Measurements from ENCODE around the gene AQP1.

Gene AQP1

DNA sequence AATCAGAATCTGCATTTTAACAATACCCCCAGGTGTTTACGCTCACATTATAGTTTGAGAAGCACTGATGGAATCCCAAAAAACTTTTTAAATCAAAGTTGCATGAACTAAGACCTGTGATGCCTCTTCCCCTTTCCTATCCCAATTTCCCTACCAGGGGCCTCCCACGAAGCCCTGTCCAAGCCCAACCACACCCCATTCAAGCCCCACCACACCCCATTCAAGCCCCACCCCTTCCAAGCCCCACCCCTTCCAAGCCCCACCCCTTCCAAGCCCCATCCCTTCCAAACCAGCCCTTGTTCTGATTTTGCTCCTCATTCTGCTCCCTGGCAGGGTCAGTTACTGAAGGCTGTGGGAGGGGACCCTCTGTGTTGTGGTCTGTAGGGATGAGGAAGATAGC lies 9.8 kb upstream of the AQP1 start:
- H3K4me1 ChIP-seq (ENCODE audit: control insufficient read depth, insufficient read depth, low read length) = peaks cover 8% of the 10 kb centered on the region
- no peak overlapping the region for H3K4me3 ChIP-seq (ENCODE audit: low read length)

DNA sequence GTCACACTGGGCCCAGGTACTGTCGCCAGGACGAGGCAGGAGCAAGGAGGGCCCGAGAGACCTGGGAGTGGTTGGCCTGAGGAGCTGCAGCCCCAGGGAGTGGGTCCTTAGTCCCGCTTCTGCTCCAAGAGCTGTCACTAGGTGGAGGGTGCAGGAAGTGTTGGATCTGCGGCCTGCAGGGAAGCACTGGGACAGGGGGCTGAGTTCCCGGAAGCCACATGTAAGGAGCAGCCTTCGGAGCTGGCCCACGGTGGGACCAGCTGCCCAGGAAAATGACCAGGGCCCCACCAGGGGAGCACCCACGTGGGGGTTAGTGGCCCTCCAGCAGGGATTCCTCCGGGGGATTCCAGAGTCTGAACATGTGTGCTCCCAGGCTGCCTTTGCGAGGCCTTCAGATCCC lies 9.2 kb upstream of the AQP1 start:
- Histone ChIP-seq H3K4me3 (ENCODE audit: low read length) (no peak overlapping the region), H3K27me3 (ENCODE audit: control insufficient read depth, insufficient read depth, low read length) (no peaks in the 10 kb centered on the region), H3K27ac (ENCODE audit: low read depth, low read length) (no peak overlapping the region), H3K9ac (ENCODE audit: low read length) (no peak overlapping the region), H3K4me1 (ENCODE audit: control insufficient read depth, insufficient read depth, low read length) (peaks cover 8% of the 10 kb centered on the region), H3K36me3 (ENCODE audit: control insufficient read depth, insufficient read depth, low read length) (no peaks in the 10 kb centered on the region)

More for the DNA sequence above, 9.8 kb upstream of the AQP1 start:
- no peak overlapping the region for H3K9ac ChIP-seq (ENCODE audit: low read length)
- no peak overlapping the region for H3K27ac ChIP-seq (ENCODE audit: low read depth, low read length)
- H3K27me3 ChIP-seq (ENCODE audit: control insufficient read depth, insufficient read depth, low read length) = no peaks in the 10 kb centered on the region
- H3K36me3 ChIP-seq (ENCODE audit: control insufficient read depth, insufficient read depth, low read length) = no peaks in the 10 kb centered on the region

DNA sequence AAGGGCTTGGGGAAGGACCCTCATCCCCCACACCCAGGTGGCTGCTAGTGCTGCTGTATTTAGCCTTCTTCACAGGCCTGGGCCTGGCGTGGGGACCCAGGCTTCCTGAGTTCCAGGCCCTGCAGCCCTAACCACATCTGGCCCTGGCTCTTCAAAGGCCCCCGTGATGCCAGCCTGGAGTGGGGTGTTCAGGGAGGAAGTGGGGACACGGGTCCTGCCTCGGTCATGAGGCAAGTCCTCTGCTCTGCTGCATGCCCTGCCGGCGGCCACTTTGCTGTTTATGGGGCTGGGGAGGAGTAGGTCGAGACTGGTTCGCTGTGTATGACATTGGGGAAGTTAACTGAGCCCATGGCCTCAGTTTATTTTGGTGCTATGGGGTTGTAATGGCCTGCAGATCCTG lies 8.5 kb upstream of the AQP1 start:
- no peaks in the 10 kb centered on the region for H3K27me3 ChIP-seq (ENCODE audit: control insufficient read depth, insufficient read depth, low read length)
- no peak overlapping the region for H3K4me3 ChIP-seq (ENCODE audit: low read length)
- no peaks in the 10 kb centered on the region for H3K36me3 ChIP-seq (ENCODE audit: control insufficient read depth, insufficient read depth, low read length)
- H3K9ac ChIP-seq (ENCODE audit: low read length) = no peak overlapping the region
- H3K27ac ChIP-seq (ENCODE audit: low read depth, low read length) = no peak overlapping the region
- H3K4me1 ChIP-seq (ENCODE audit: control insufficient read depth, insufficient read depth, low read length) = peaks cover 8% of the 10 kb centered on the region

- H3K4me1 ChIP-seq (ENCODE audit: control insufficient read depth, insufficient read depth, low read length) = peaks cover 8% of the 10 kb centered on the region
- H3K27ac ChIP-seq (ENCODE audit: low read depth, low read length) = no peak overlapping the region
- no peak overlapping the region for H3K4me3 ChIP-seq (ENCODE audit: low read length)
- H3K27me3 ChIP-seq (ENCODE audit: control insufficient read depth, insufficient read depth, low read length) = no peaks in the 10 kb centered on the region
- no peaks in the 10 kb centered on the region for H3K36me3 ChIP-seq (ENCODE audit: control insufficient read depth, insufficient read depth, low read length)
- no peak overlapping the region for H3K9ac ChIP-seq (ENCODE audit: low read length)
Measured at GRCh38 chr7:30904561-30904960, 7.1 kb upstream of the AQP1 start.

GRCh38 chr7:30905078-30906012 lies 6.3 kb upstream of the AQP1 start:
- Histone ChIP-seq H3K27ac (ENCODE audit: low read depth, low read length) (peak overlapping the region; percentile 34), H3K4me3 (ENCODE audit: low read length) (no peak overlapping the region), H3K9ac (ENCODE audit: low read length) (no peak overlapping the region), H3K27me3 (ENCODE audit: control insufficient read depth, insufficient read depth, low read length) (no peaks in the 10 kb centered on the region), H3K36me3 (ENCODE audit: control insufficient read depth, insufficient read depth, low read length) (no peaks in the 10 kb centered on the region), H3K4me1 (ENCODE audit: control insufficient read depth, insufficient read depth, low read length) (peaks cover 13% of the 10 kb centered on the region)

DNA sequence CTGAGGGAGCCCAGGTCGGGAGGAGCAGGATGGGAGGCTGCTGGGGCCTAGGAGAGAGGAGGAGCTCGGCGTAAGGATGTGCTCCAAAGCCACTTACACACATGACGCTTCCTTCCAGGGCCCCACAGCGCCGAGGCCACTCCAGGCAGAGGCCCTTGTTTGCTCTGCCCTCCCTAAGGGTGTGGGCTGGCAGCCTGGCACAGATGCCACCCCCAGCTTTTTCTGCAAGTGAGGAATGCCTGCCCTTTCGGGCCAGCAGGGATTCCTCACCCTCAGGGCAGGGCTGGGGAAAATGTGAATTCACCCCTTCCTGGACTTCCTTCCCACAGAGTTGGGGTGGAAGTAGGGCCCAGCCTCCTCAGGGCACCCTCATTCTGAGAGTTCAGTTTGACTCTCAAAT lies 5.6 kb upstream of the AQP1 start:
- Histone ChIP-seq H3K9ac (ENCODE audit: low read length) (no peak overlapping the region), H3K4me3 (ENCODE audit: low read length) (no peak overlapping the region), H3K27ac (ENCODE audit: low read depth, low read length) (peak overlapping the region; percentile 34), H3K4me1 (ENCODE audit: control insufficient read depth, insufficient read depth, low read length) (peaks cover 20% of the 10 kb centered on the region), H3K27me3 (ENCODE audit: control insufficient read depth, insufficient read depth, low read length) (no peaks in the 10 kb centered on the region), H3K36me3 (ENCODE audit: control insufficient read depth, insufficient read depth, low read length) (no peaks in the 10 kb centered on the region)

- Histone ChIP-seq H3K36me3 (ENCODE audit: control insufficient read depth, insufficient read depth, low read length) (no peaks in the 10 kb centered on the region), H3K4me3 (ENCODE audit: low read length) (no peak overlapping the region), H3K9ac (ENCODE audit: low read length) (no peak overlapping the region), H3K27ac (ENCODE audit: low read depth, low read length) (peak overlapping the region; percentile 43), H3K27me3 (ENCODE audit: control insufficient read depth, insufficient read depth, low read length) (no peaks in the 10 kb centered on the region), H3K4me1 (ENCODE audit: control insufficient read depth, insufficient read depth, low read length) (peaks cover 24% of the 10 kb centered on the region)
Measured at GRCh38 chr7:30906515-30907240, 5.0 kb upstream of the AQP1 start.

GRCh38 chr7:30907527-30908267 lies 4.0 kb upstream of the AQP1 start:
- H3K4me1 ChIP-seq (ENCODE audit: control insufficient read depth, insufficient read depth, low read length) = peaks cover 27% of the 10 kb centered on the region
- H3K27me3 ChIP-seq (ENCODE audit: control insufficient read depth, insufficient read depth, low read length) = no peaks in the 10 kb centered on the region
- no peaks in the 10 kb centered on the region for H3K36me3 ChIP-seq (ENCODE audit: control insufficient read depth, insufficient read depth, low read length)
- H3K4me3 ChIP-seq (ENCODE audit: low read length) = no peak overlapping the region
- H3K9ac ChIP-seq (ENCODE audit: low read length) = no peak overlapping the region
- no peak overlapping the region for H3K27ac ChIP-seq (ENCODE audit: low read depth, low read length)

GRCh38 chr7:30908681-30909080 lies 3.0 kb upstream of the AQP1 start:
- peaks cover 29% of the 10 kb centered on the region for H3K4me1 ChIP-seq (ENCODE audit: control insufficient read depth, insufficient read depth, low read length)
- no peaks in the 10 kb centered on the region for H3K36me3 ChIP-seq (ENCODE audit: control insufficient read depth, insufficient read depth, low read length)
- H3K9ac ChIP-seq (ENCODE audit: low read length) = no peak overlapping the region
- no peak overlapping the region for H3K4me3 ChIP-seq (ENCODE audit: low read length)
- H3K27me3 ChIP-seq (ENCODE audit: control insufficient read depth, insufficient read depth, low read length) = no peaks in the 10 kb centered on the region
- no peak overlapping the region for H3K27ac ChIP-seq (ENCODE audit: low read depth, low read length)

- Histone ChIP-seq H3K9ac (ENCODE audit: low read length) (no peak overlapping the region), H3K36me3 (ENCODE audit: control insufficient read depth, insufficient read depth, low read length) (no peaks in the 10 kb centered on the region), H3K4me1 (ENCODE audit: control insufficient read depth, insufficient read depth, low read length) (peaks cover 33% of the 10 kb centered on the region), H3K4me3 (ENCODE audit: low read length) (no peak overlapping the region), H3K27ac (ENCODE audit: low read depth, low read length) (peak overlapping the region; percentile 81), H3K27me3 (ENCODE audit: control insufficient read depth, insufficient read depth, low read length) (no peaks in the 10 kb centered on the region)
Measured at GRCh38 chr7:30909431-30909830, 2.2 kb upstream of the AQP1 start.

DNA sequence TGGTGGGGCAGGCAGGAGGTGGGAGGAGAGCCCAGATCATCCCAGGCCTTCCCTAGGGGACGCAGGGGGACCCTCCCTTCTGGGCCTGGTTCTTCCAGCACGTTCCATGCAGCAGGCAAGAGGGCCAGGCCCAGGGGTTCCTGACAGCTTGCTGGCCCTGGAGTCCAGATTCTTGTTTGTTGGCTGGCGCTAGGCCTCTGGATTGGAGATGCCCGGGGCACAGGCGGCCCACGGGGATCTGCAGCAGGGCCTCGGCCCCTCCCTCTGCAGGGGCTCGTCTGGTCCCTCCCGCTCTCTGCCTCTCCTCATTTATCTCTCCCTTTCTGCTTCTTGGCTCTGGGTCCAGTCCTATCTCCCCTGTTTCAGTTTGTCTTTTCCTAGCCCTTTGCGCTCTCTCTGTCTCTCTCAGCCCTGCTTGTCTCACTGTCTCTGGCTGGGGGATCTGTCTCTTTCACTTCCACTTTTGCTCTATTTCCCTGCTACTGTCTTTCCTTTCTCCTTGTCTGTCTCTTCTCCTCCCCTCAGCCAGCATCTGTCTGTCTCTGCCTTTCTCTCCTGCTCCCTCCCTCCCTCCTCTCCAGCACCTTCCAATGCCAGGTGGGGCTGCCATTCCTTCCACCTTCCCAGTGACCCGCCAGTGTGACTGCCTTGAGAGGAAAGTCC lies 1.1 kb upstream of the AQP1 start:
- Histone ChIP-seq H3K27me3 (ENCODE audit: control insufficient read depth, insufficient read depth, low read length) (no peaks in the 10 kb centered on the region), H3K27ac (ENCODE audit: low read depth, low read length) (peak overlapping the region; percentile 81), H3K4me1 (ENCODE audit: control insufficient read depth, insufficient read depth, low read length) (peaks cover 41% of the 10 kb centered on the region), H3K9ac (ENCODE audit: low read length) (no peak overlapping the region), H3K36me3 (ENCODE audit: control insufficient read depth, insufficient read depth, low read length) (no peaks in the 10 kb centered on the region), H3K4me3 (ENCODE audit: low read length) (no peak overlapping the region)

- peak overlapping the region; percentile 81 for H3K27ac ChIP-seq (ENCODE audit: low read depth, low read length)
- no peaks in the 10 kb centered on the region for H3K36me3 ChIP-seq (ENCODE audit: control insufficient read depth, insufficient read depth, low read length)
- H3K27me3 ChIP-seq (ENCODE audit: control insufficient read depth, insufficient read depth, low read length) = no peaks in the 10 kb centered on the region
- H3K4me1 ChIP-seq (ENCODE audit: control insufficient read depth, insufficient read depth, low read length) = peaks cover 35% of the 10 kb centered on the region
- H3K4me3 ChIP-seq (ENCODE audit: low read length) = no peak overlapping the region
- no peak overlapping the region for H3K9ac ChIP-seq (ENCODE audit: low read length)
Measured at GRCh38 chr7:30911133-30911532, 520 bp upstream of the AQP1 start.
